Measurements from ENCODE around the gene CEP85. TPM values are rescaled to one million over a fixed set of nuclear protein-coding genes. Genes with fewer than 3 reads are reported as not detected.

Gene CEP85
- total and polyA plus RNA-seq, 9 of the 15 experiments (the other 6 are each of a cell fraction or from before 2014, with no cell fraction given) = 42.1 to 140 (median 92.6) TPM

DNA sequence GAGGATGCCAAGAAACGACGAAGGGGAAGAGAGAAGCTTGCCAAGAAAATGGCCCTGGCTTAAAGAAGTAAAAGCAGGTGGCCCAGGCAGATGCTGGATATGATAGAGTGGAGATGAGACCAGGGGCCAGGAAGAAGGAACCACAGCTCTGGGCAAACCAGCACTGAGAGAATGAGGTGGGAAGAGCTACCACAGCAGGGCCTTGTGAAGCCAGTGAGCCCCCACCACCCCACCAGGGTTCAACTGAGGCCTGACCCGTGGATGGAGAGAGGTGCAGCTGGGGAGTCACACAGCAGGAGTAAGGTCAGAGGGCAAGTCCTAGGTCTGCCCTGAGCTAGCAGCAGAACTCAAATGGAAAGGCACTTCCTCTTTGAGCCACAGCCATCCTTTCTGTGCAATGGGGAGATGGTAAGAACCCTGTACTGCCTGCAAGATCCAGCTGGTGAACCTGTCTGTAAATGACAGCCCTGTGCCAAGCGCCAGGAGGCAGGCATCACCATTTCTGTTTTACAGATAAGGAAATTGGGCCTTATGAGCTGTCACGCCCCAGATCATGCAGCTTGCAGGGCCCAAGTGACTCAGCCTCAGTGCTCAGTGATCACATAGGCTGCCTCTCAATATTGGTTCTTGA lies 54.4 kb downstream of the CEP85 start (continued):
- TF ChIP-seq RHOXF2B (CRISPR knock-in tag; conservative IDR thresholded peaks at IDR 0.05) (no peak), LEF1 (IDR thresholded peaks at IDR 0.05) (no peak), RAD21 (CRISPR knock-in tag; conservative IDR thresholded peaks at IDR 0.05 in 1 of 2, IDR thresholded peaks at IDR 0.05 in 1 of 2) (no peak), GTF2E2 (tag; IDR thresholded peaks at IDR 0.05) (no peak), MEIS2 (IDR thresholded peaks at IDR 0.05; ENCODE audit: partially characterized antibody) (peak; percentile 38), EWSR1 (IDR thresholded peaks at IDR 0.05; ENCODE audit: borderline replicate concordance, low read depth, partially characterized antibody) (no peak), GTF2A2 (tag; IDR thresholded peaks at IDR 0.05) (no peak), ETS2 (tag; IDR thresholded peaks at IDR 0.05; ENCODE audit: borderline replicate concordance, poor library complexity, severe bottlenecking) (no peak), FOXK2 (conservative IDR thresholded peaks at IDR 0.05 in 1 of 2, IDR thresholded peaks at IDR 0.05 in 1 of 2; ENCODE audit: low read depth in 2 of 2) (no peak), TEAD4 (IDR thresholded peaks at IDR 0.05; ENCODE audit: low read length) (peak; percentile 34; the same call in 1 of the 2 replicates), TEAD4 (CRISPR knock-in tag; IDR thresholded peaks at IDR 0.05; ENCODE audit: borderline replicate concordance) (no peak), RBM17 (IDR thresholded peaks at IDR 0.05; ENCODE audit: borderline replicate concordance, low read depth, low read length) (no peak), TAF7 (tag; IDR thresholded peaks at IDR 0.05) (no peak), RCOR1 (IDR thresholded peaks at IDR 0.05; ENCODE audit: borderline replicate concordance in 1 of 2, low read depth in 2 of 2, low read length in 2 of 2) (0 out of 4 replicates have a peak, but pooled peaks of 1 of the 2 experiments have one; percentile 40), SOX6 (IDR thresholded peaks at IDR 0.05) (no peak), NONO (IDR thresholded peaks at IDR 0.05; ENCODE audit: low read depth in 2 of 2, low read length in 1 of 2) (no peak), ZNF217 (CRISPR knock-in tag; IDR thresholded peaks at IDR 0.05) (no peak), ERF (CRISPR knock-in tag; IDR thresholded peaks at IDR 0.05) (no peak)
- TF ChIP-seq, protein P1, sequence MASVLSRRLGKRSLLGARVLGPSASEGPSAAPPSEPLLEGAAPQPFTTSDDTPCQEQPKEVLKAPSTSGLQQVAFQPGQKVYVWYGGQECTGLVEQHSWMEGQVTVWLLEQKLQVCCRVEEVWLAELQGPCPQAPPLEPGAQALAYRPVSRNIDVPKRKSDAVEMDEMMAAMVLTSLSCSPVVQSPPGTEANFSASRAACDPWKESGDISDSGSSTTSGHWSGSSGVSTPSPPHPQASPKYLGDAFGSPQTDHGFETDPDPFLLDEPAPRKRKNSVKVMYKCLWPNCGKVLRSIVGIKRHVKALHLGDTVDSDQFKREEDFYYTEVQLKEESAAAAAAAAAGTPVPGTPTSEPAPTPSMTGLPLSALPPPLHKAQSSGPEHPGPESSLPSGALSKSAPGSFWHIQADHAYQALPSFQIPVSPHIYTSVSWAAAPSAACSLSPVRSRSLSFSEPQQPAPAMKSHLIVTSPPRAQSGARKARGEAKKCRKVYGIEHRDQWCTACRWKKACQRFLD (CRISPR knock-in tag; IDR thresholded peaks at IDR 0.05) = no peak
- TF ChIP-seq, protein P2, sequence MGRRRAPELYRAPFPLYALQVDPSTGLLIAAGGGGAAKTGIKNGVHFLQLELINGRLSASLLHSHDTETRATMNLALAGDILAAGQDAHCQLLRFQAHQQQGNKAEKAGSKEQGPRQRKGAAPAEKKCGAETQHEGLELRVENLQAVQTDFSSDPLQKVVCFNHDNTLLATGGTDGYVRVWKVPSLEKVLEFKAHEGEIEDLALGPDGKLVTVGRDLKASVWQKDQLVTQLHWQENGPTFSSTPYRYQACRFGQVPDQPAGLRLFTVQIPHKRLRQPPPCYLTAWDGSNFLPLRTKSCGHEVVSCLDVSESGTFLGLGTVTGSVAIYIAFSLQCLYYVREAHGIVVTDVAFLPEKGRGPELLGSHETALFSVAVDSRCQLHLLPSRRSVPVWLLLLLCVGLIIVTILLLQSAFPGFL (CRISPR knock-in tag; IDR thresholded peaks at IDR 0.05) = no peak
- TF ChIP-seq, protein P3, sequence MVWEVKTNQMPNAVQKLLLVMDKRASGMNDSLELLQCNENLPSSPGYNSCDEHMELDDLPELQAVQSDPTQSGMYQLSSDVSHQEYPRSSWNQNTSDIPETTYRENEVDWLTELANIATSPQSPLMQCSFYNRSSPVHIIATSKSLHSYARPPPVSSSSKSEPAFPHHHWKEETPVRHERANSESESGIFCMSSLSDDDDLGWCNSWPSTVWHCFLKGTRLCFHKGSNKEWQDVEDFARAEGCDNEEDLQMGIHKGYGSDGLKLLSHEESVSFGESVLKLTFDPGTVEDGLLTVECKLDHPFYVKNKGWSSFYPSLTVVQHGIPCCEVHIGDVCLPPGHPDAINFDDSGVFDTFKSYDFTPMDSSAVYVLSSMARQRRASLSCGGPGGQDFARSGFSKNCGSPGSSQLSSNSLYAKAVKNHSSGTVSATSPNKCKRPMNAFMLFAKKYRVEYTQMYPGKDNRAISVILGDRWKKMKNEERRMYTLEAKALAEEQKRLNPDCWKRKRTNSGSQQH (CRISPR knock-in tag; IDR thresholded peaks at IDR 0.05) = no peak
- TF ChIP-seq, protein P4, sequence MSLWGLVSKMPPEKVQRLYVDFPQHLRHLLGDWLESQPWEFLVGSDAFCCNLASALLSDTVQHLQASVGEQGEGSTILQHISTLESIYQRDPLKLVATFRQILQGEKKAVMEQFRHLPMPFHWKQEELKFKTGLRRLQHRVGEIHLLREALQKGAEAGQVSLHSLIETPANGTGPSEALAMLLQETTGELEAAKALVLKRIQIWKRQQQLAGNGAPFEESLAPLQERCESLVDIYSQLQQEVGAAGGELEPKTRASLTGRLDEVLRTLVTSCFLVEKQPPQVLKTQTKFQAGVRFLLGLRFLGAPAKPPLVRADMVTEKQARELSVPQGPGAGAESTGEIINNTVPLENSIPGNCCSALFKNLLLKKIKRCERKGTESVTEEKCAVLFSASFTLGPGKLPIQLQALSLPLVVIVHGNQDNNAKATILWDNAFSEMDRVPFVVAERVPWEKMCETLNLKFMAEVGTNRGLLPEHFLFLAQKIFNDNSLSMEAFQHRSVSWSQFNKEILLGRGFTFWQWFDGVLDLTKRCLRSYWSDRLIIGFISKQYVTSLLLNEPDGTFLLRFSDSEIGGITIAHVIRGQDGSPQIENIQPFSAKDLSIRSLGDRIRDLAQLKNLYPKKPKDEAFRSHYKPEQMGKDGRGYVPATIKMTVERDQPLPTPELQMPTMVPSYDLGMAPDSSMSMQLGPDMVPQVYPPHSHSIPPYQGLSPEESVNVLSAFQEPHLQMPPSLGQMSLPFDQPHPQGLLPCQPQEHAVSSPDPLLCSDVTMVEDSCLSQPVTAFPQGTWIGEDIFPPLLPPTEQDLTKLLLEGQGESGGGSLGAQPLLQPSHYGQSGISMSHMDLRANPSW (CRISPR knock-in tag; IDR thresholded peaks at IDR 0.05) = no peak

Data from K562 (cell line).